ENCODE measurements around the gene PIGH.

Gene PIGH

DNA sequence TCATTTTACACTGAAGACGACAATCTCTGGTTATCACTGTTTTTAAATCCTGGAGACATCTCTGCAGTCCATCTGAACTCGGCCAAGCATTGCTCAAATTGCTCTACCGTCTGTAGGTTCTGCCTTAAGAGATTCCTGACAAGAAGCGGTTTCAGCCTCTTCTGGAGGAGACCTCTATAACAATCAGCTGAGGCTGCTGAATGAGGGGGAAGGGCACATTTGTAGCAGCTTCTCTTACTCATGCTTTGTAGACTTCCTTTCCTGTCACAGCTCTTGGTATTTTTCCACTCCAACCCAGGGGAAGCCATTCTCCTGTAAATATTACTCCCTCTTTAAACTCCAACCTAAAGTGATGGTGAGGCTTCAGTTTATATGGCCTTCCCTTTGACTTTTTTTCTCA, 22.6 kb upstream of the PIGH start:
- no peak for TF ChIP-seq CTCF (IDR thresholded peaks at IDR 0.05; ENCODE audit: low read depth, low read length)
- no peak for DNase-seq (ENCODE audit: extremely low read depth, low read depth)

- no peak for TF ChIP-seq CTCF (IDR thresholded peaks at IDR 0.05; ENCODE audit: low read depth, low read length)
- no peak for DNase-seq (ENCODE audit: extremely low read depth, low read depth)
These were observed 20.2 kb upstream of the PIGH start for GRCh38 chr14:67620217-67620785.

- TF ChIP-seq CTCF (IDR thresholded peaks at IDR 0.05; ENCODE audit: low read depth, low read length), result no peak
- peak; percentile 71 for DNase-seq (ENCODE audit: extremely low read depth, low read depth)
These were observed 19.6 kb upstream of the PIGH start, which contains the start of gene ARG2 for GRCh38 chr14:67619446-67620216. Gene ARG2, plus strand, starts transcription at chr14:67619920. Its CDS starts 58 bp downstream, at chr14:67619978.

- TF ChIP-seq CTCF (IDR thresholded peaks at IDR 0.05; ENCODE audit: low read depth, low read length), result peak; percentile 70
- peak; percentile 45 for DNase-seq (ENCODE audit: extremely low read depth, low read depth)
These were observed 18.6 kb upstream of the PIGH start for GRCh38 chr14:67618617-67619063.

GRCh38 chr14:67610491-67610890, 10.4 kb upstream of the PIGH start:
- DNase-seq (ENCODE audit: extremely low read depth, low read depth), result no peak
- no peak for TF ChIP-seq CTCF (IDR thresholded peaks at IDR 0.05; ENCODE audit: low read depth, low read length)

DNA sequence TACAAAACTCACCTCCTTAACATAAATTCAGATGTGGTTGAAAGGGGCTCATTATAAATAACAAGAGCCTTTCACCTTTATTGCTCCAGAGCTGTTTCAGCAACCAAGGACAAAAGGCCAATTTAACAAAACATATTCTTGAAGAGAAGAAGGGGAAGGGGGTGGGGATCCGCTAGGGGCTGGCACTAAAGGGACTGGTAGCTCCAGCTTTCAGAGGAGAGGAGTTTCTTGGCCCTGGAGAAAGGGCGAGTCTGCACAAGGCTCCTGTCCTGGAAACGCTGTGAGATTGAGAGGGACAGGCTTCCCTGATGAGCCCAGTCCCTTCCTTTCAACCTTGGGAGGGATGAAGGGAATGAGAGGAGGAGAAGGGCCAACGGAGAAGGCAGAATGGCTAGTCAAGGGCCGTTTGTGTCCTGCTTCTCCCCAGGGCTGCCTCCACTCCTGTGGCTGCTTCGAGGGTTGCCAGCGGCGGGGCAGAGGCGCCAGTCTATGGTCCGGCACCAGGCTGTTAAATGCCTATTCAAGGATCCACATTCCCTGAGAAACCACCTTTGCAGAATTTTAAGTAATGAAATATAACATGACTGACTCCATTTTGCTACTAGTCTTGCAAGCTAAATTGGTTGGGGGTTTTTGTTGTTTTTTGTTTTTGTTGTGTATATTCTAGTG, 9.7 kb upstream of the PIGH start:
- no peak for TF ChIP-seq CTCF (IDR thresholded peaks at IDR 0.05; ENCODE audit: low read depth, low read length)
- no peak for DNase-seq (ENCODE audit: extremely low read depth, low read depth)

- no peak for DNase-seq (ENCODE audit: extremely low read depth, low read depth)
- TF ChIP-seq CTCF (IDR thresholded peaks at IDR 0.05; ENCODE audit: low read depth, low read length), result no peak
These were observed 7.6 kb upstream of the PIGH start for GRCh38 chr14:67607646-67608045.

Measured in AG09319 (cell line).